CD4-positive, alpha-beta T cell (primary cell): ENCODE measurements around the gene ZDHHC12. TPM values are rescaled to one million over a fixed set of nuclear protein-coding genes. Genes with fewer than 3 reads are reported as not detected.

Experiments used
- ATAC-seq: fragments of 200-7000 bp; cut with Tn5 transposase; one replicate; pipeline ENCODE4 v1.10.0; 2022; ENCODE audit warnings: mild to moderate bottlenecking; ENCODE audit not compliant: poor library complexity
- CTCF ChIA-PET: fragments of 350-600 bp; sonication (Branson Sonifier 250); formaldehyde crosslinking; loops from one replicate; lab custom pipeline; 2021; ENCODE audit warnings: antibody characterized with exemption, inconsistent platforms; lab: Charles Lee
- POLR2A ChIA-PET: fragments of 350-600 bp; sonication (Branson Sonifier 250); formaldehyde crosslinking; loops from one replicate; lab custom pipeline; 2021; ENCODE audit warnings: antibody characterized with exemption, inconsistent platforms; lab: Charles Lee
- DNase-seq, 14 experiments: peaks; one replicate each; pipeline ENCODE4 v3.0.0-alpha.2; 2013 to 2020; ENCODE audit warnings: mixed read lengths in 2 of 14
- H3K27ac ChIP-seq, 2 donors: one replicate each; pipeline versions ENCODE4 v1.5.1 to v1.7.0; 2013; ENCODE audit warnings: low read length in 2 of 2, low read depth in 1 of 2, mild to moderate bottlenecking in 1 of 2
- H3K27me3 ChIP-seq, 2 experiments: 1 replicate in 1 of 2; 2 replicates in 1 of 2; pipeline versions ENCODE4 v1.6.1 to v1.7.0; 2013; ENCODE audit warnings: low read length in 2 of 2, control low read depth in 1 of 2, mild to moderate bottlenecking in 1 of 2, moderate library complexity in 1 of 2; ENCODE audit not compliant: insufficient read depth in 2 of 2, control insufficient read depth in 1 of 2
- H3K36me3 ChIP-seq: one replicate; pipeline ENCODE4 v1.6.1; 2013; ENCODE audit warnings: low read length, control low read depth; ENCODE audit not compliant: insufficient read depth
- H3K4me1 ChIP-seq: one replicate; pipeline ENCODE4 v1.6.1; 2013; ENCODE audit warnings: low read length, control low read depth; ENCODE audit not compliant: insufficient read depth
- H3K4me3 ChIP-seq: one replicate; pipeline ENCODE4 v1.5.1; 2013; ENCODE audit warnings: mild to moderate bottlenecking, low read length, moderate library complexity
- H3K9me3 ChIP-seq, 2 experiments: 1 replicate in 1 of 2; 2 replicates in 1 of 2; pipeline versions ENCODE4 v1.6.1 to v1.7.0; 2013; ENCODE audit warnings: low read length in 2 of 2, mild to moderate bottlenecking in 2 of 2, control low read depth in 1 of 2, moderate library complexity in 1 of 2; ENCODE audit not compliant: control insufficient read depth in 1 of 2, insufficient read depth in 1 of 2
- H3K27ac Mint-ChIP-seq: one replicate; pipeline ENCODE4 v1.8.0; 2020; ENCODE audit warnings: mixed read lengths
- H3K27me3 Mint-ChIP-seq: one replicate; pipeline ENCODE4 v1.8.0; 2021; ENCODE audit warnings: mixed read lengths
- H3K36me3 Mint-ChIP-seq: one replicate; pipeline ENCODE4 v1.8.0; 2021; ENCODE audit warnings: low read depth, mixed read lengths
- H3K4me1 Mint-ChIP-seq: one replicate; pipeline ENCODE4 v1.8.0; 2021; ENCODE audit warnings: low read depth, mixed read lengths
- H3K4me3 Mint-ChIP-seq: one replicate; pipeline ENCODE4 v1.8.0; 2020; ENCODE audit warnings: mild to moderate bottlenecking, mixed read lengths
- H3K9me3 Mint-ChIP-seq: one replicate; pipeline ENCODE4 v1.8.0; 2020; ENCODE audit warnings: mixed read lengths
- CTCF ChIP-seq: fragments of 200-600 bp; IDR thresholded peaks from one replicate; pipeline ENCODE4 v1.8.0; 2022; ENCODE audit warnings: antibody characterized with exemption, mild to moderate bottlenecking
- intact Hi-C, 2 experiments: fragments of 100-400 bp; cut with DNase I in 1 of 2; cut with micrococcal nuclease in 1 of 2; formaldehyde crosslinking; loops; one replicate each; pipeline versions ENCODE4 v1.15.1 to v1.9.0; 2023 to 2025; cut with DNase I, micrococcal nuclease
- total RNA-seq, 174 experiments: library from RNA in 2 of 174; stranded (reverse) in 2 of 174; gene quantifications; one replicate each; pipeline ENCODE4 v1.2.3 and lab custom pipeline; 2021 to 2026

Gene ZDHHC12
- total RNA-seq, 2 experiments from 2014 or later = 22.0 to 23.7 TPM

- peaks cover 13% of the 10 kb centered on the region for H3K36me3 ChIP-seq
- Mint-ChIP-seq H3K27ac (no peak overlapping the region), H3K4me3 (no peak overlapping the region), H3K4me1 (peaks cover 33% of the 10 kb centered on the region), H3K36me3 (peaks cover 14% of the 10 kb centered on the region), H3K27me3 (no peaks in the 10 kb centered on the region), H3K9me3 (no peaks in the 10 kb centered on the region)
- no peaks in the 10 kb centered on the region for H3K9me3 ChIP-seq
- ChIA-PET POLR2A (no interaction called here), CTCF (no interaction called here)
- DNase-seq (peak in 1 of 14 experiments; percentile 12), ATAC-seq (no peak)
- intact Hi-C loops = loop anchor here in 1 of 2 experiments (5.0 to 10.0 kb wide), 2 partner anchors 34 to 54 kb away; partner anchors contain the start of genes SET and ZER1
- no peak for TF ChIP-seq CTCF
- no peaks in the 10 kb centered on the region for H3K27me3 ChIP-seq
- H3K4me3 ChIP-seq = no peak overlapping the region
- no peak overlapping the region for H3K27ac ChIP-seq
- peaks cover 31% of the 10 kb centered on the region for H3K4me1 ChIP-seq
These were observed 3.0 kb downstream of the ZDHHC12 start for GRCh38 chr9:128720841-128721486.

GRCh38 chr9:128719919-128720605 is 3.9 kb downstream of the ZDHHC12 start:
- no peak overlapping the region for H3K27ac Mint-ChIP-seq
- peaks cover 26% of the 10 kb centered on the region for H3K4me1 Mint-ChIP-seq

GRCh38 chr9:128718475-128718874 is 5.5 kb downstream of the ZDHHC12 start:
- Mint-ChIP-seq H3K27ac (no peak overlapping the region), H3K27me3 (no peaks in the 10 kb centered on the region), H3K9me3 (no peaks in the 10 kb centered on the region), H3K4me1 (peaks cover 13% of the 10 kb centered on the region), H3K4me3 (no peak overlapping the region), H3K36me3 (peaks cover 14% of the 10 kb centered on the region)
- H3K36me3 ChIP-seq = peaks cover 13% of the 10 kb centered on the region
- H3K9me3 ChIP-seq = no peaks in the 10 kb centered on the region
- H3K27ac ChIP-seq = no peak overlapping the region
- DNase-seq (no peak), ATAC-seq (no peak)
- ChIA-PET CTCF (interaction anchor here (1.0 to 1.3 kb wide), 2 partner anchors 16 to 20 kb away, joined by 3 to 5 read pairs; partner anchors contain the start of gene PKN3), POLR2A (no interaction called here)
- intact Hi-C loops = no loop called here
- TF ChIP-seq CTCF = no peak
- H3K4me1 ChIP-seq = peaks cover 10% of the 10 kb centered on the region
- no peaks in the 10 kb centered on the region for H3K27me3 ChIP-seq
- no peak overlapping the region for H3K4me3 ChIP-seq

More at GRCh38 chr9:128719919-128720605, 3.9 kb downstream of the ZDHHC12 start:
- Mint-ChIP-seq H3K27me3 (no peaks in the 10 kb centered on the region), H3K36me3 (peaks cover 14% of the 10 kb centered on the region), H3K9me3 (no peaks in the 10 kb centered on the region), H3K4me3 (no peak overlapping the region)
- no peak for TF ChIP-seq CTCF
- H3K36me3 ChIP-seq = peaks cover 13% of the 10 kb centered on the region
- H3K27ac ChIP-seq = no peak overlapping the region
- peaks cover 22% of the 10 kb centered on the region for H3K4me1 ChIP-seq
- no peaks in the 10 kb centered on the region for H3K27me3 ChIP-seq
- peak in 1 of 14 experiments; percentile 21 for DNase-seq
- H3K9me3 ChIP-seq = no peaks in the 10 kb centered on the region
- intact Hi-C loops = loop anchor here in 1 of 2 experiments (5.0 to 10.0 kb wide), 2 partner anchors 33 to 55 kb away; partner anchors contain the start of genes SET and ZER1
- CTCF ChIA-PET = interaction anchor here (1.3 kb wide), 1 partner anchor 18 kb away, joined by 5 read pairs; the partner anchor contains the start of gene PKN3
- H3K4me3 ChIP-seq = no peak overlapping the region
- ATAC-seq = no peak
- POLR2A ChIA-PET = no interaction called here
